HAP-1 (cell line): ENCODE results near the gene CYSRT1.

Experiments
- DNase-seq, 2 experiments: peaks; one replicate each; pipeline ENCODE4 v3.0.0-alpha.2; 2016 to 2020; ENCODE audit warnings: low spot score in 2 of 2
- H3K27me3 ChIP-seq: fragments of 250-450 bp; sonication (Bioruptor Pico); 2 replicates; pipeline ENCODE4 v1.5.1; 2020; ENCODE audit warnings: low read depth, mild to moderate bottlenecking, moderate library complexity
- H3K36me3 ChIP-seq: fragments of 250-450 bp; sonication (Bioruptor Pico); replicated peaks from 2 replicates; pipeline ENCODE4 v1.5.1; 2020; ENCODE audit warnings: mild to moderate bottlenecking
- H3K4me1 ChIP-seq: fragments of 250-450 bp; sonication (Bioruptor Pico); 2 replicates; pipeline ENCODE4 v1.5.1; 2020; ENCODE audit warnings: mild to moderate bottlenecking
- H3K4me3 ChIP-seq: fragments of 250-450 bp; sonication (Bioruptor Pico); 2 replicates; pipeline ENCODE4 v1.5.1; 2020; ENCODE audit warnings: mild to moderate bottlenecking, moderate library complexity
- H3K9me3 ChIP-seq: fragments of 250-450 bp; sonication (Bioruptor Pico); 2 replicates; pipeline ENCODE4 v1.5.1; 2020; ENCODE audit warnings: mild to moderate bottlenecking, moderate library complexity
- in situ Hi-C: fragments of 300-500 bp; cut with MboI; formaldehyde crosslinking; loops from 3 replicates; pipeline ENCODE4 v1.14.3; 2020; ENCODE audit warnings: low sequenced_read_pairs, inconsistent platforms, mixed read lengths

Gene CYSRT1

DNA sequence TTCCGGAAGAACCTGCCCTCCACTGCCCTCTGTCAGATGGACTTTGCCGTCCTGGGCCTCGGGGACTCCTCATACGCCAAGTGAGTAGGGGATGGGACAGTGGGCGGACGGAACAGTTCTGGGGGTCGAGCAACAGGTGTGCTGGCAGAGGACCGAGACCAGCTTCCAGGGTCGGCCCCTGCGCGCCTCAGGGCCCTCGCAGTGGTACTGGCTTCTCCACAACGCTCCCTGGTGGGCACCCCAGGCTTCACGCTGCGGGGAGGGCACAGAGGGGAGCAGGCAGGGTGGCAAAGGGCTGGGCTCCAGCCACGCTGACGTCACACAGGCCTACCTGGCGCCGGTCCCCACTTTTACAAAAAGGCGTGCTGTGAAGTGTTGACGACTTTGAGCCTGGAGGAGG lies 12.5 kb upstream of the CYSRT1 start:
- Histone ChIP-seq H3K4me3 (no peak overlapping the region), H3K27me3 (no peaks in the 10 kb centered on the region), H3K4me1 (no peaks in the 10 kb centered on the region), H3K36me3 (peaks cover 29% of the 10 kb centered on the region), H3K9me3 (no peaks in the 10 kb centered on the region)
- no peak for DNase-seq
- in situ Hi-C loops = no loop called here

DNA sequence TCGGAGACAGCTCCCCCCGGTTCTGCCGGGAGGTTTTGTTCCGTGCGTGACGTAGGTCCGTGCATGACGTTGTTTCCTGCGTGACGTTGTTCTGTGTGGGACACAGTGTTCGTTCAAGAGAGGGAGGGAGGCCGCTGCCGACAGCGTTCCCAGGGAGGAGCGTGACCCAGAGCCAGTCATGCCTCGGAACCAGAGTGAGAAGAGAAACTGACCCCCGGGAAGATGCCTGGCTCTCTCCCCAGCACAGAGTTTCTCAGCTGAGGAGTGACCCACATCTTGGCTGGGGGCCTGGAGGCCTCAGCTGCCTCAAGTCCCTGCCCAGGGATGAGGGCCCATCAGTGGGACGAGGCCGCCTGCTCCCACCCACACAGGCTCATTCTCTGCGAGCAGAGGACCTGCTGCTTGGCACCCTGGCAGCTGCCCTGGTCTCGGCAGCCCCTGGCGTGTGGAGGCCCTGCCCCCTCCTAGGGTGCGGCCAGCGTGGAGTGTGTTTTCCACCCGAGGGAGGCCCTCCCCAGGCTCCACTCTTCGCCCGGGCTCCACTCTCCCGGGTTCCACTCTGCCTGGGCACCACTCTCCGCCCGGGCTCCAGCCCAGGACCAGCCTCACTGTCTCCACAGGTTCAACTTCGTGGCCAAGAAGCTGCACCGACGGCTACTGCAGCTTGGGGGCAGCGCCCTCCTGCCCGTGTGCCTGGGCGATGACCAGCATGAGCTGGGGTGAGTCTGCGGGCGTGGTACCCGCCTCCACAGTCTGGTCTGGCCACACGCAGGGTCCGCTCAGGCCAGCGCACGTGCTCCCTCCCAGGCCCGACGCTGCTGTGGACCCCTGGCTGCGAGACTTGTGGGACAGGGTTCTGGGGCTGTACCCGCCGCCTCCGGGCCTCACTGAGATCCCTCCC lies 11.6 kb upstream of the CYSRT1 start:
- Histone ChIP-seq H3K27me3 (no peaks in the 10 kb centered on the region), H3K4me1 (no peaks in the 10 kb centered on the region), H3K36me3 (peaks cover 26% of the 10 kb centered on the region), H3K4me3 (no peak overlapping the region), H3K9me3 (no peaks in the 10 kb centered on the region)
- in situ Hi-C loops = no loop called here
- DNase-seq = no peak

DNA sequence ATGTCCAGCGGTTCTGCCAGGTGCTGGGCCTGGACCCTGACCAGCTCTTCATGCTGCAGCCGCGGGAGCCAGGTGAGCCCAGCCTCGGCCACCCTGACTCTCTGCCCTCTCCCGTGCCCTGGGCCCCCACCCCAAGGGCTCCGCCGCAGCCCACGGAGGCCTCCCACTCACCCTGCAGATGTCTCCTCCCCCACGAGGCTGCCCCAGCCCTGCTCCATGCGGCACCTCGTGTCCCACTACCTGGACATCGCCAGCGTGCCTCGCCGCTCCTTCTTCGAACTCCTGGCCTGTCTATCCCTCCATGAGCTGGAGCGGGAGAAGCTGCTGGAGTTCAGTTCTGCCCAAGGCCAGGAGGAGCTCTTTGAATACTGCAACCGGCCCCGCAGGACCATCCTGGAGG lies 10.4 kb upstream of the CYSRT1 start:
- no peaks in the 10 kb centered on the region for H3K27me3 ChIP-seq
- in situ Hi-C loops = no loop called here
- H3K9me3 ChIP-seq = no peaks in the 10 kb centered on the region
- no peak for DNase-seq
- H3K36me3 ChIP-seq = peaks cover 24% of the 10 kb centered on the region
- H3K4me1 ChIP-seq = no peaks in the 10 kb centered on the region
- H3K4me3 ChIP-seq = no peak overlapping the region

DNA sequence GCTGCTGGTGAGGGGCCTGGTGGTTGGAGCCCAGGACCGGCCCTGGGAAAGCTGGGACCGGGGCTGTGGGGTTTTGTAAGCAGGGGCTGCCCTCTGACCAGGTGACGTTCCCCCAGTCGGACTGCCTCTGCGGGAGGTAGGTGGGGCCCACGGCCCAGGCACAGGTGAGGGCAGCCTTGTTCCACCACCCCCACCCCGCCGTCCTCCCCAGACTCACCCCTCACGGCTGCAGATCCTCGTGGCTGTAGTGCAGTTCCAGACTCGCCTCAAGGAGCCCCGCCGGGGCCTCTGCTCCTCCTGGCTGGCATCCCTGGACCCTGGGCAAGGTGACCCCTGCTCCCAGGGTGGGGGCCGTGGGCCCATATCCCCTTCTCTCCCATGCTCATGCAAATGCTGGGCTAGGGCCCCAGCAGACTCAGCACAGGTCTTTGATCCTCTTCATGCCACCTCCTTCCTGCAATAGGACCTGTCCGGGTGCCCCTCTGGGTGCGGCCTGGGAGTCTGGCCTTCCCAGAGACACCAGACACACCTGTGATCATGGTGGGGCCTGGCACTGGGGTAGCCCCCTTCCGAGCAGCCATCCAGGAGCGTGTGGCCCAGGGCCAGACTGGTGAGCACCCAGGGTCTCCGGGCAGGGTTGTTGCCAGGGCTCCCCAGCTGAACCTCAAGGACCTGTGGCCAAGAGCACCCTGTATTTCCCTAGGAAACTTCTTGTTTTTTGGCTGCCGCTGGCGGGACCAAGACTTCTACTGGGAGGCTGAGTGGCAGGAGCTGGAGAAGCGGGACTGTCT lies 9.6 kb upstream of the CYSRT1 start:
- H3K4me1 ChIP-seq = no peaks in the 10 kb centered on the region
- no peak overlapping the region for H3K4me3 ChIP-seq
- in situ Hi-C loops = no loop called here
- H3K9me3 ChIP-seq = no peaks in the 10 kb centered on the region
- no peaks in the 10 kb centered on the region for H3K27me3 ChIP-seq
- DNase-seq = no peak
- peaks cover 21% of the 10 kb centered on the region for H3K36me3 ChIP-seq

DNA sequence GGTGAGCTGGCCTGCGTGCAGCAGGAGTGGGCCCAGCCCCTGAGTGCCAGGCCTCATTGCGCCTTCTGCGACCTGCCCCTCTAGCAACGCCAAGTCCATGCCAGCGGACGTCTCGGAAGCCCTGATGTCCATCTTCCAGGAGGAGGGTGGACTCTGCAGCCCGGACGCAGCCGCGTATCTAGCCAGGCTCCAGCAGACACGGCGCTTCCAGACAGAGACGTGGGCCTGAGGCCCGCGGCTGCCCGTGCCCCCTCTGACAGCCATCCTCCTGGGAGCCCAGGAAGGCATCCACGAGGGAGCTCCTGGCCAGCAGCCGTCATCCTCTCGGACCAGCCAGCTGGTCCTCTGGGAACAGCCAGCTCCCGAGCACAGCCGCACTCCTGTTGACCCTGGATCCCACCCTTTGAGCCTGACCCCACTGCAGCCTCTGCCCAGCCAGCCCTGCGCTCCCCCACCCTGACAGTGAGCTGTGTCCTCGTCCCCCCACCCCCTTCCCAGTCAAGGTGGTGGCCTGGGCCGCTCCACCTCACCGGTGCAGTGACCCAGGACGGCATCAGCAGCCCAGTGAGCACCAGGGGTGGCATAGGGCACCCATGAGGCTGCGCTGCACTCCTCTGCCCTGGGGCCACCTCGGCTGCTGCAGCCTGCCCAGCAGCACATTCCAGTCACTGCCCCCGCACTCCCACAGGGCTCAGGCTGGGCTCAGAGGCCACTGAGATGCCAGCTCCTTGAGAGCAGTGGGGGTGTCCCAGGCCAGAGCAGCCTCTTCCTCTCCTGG lies 8.6 kb upstream of the CYSRT1 start:
- Histone ChIP-seq H3K9me3 (no peaks in the 10 kb centered on the region), H3K4me3 (no peak overlapping the region), H3K36me3 (peaks cover 21% of the 10 kb centered on the region), H3K4me1 (no peaks in the 10 kb centered on the region), H3K27me3 (no peaks in the 10 kb centered on the region)
- in situ Hi-C loops = no loop called here
- no peak for DNase-seq

DNA sequence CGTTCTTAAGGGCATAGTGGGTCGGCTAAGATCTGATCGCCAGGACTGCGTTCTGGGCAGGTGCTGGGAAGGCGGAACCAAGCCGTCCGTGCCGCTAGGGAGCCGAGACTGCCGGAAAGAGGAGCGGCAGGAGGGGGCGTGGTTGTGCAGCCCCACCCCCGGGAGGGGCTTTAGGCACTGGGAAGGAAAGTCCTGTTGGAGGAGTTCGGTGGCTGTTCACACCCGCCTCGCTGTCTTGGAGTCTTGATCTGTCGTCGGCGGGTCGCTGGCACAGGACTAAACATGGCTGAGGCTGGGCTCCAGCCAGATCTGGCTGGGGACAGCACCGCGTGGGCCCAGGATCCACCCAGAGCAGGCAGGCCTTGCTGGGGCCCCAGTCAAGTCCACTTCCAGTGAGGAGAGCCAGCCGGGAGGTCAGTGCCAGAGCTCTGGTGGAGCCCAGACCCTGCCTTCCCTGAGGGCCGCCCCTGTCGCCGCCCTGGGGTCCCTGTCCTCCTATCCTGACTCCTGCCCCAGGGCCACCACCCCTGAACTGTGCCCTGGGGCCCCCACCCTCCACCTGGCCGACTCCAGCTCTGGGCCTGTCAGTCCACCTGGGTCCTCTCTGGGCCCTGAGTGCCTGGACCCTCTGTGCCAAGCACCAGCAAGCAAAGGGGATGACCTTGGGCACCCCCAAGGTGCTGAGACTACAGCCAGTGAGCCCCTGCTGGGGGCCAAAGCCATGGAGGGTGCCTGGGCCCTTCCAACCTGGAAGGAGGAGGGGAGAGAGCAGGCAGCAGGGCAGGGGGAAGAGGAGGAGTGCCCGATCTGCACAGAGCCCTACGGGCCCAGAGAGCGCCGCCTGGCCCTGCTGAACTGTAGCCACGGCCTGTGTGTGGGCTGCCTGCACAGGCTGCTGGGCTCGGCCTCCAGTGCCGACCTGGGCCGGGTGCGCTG lies 7.4 kb upstream of the CYSRT1 start:
- in situ Hi-C loops = no loop called here
- Histone ChIP-seq H3K4me1 (peaks cover under 1% of the 10 kb centered on the region), H3K9me3 (no peaks in the 10 kb centered on the region), H3K4me3 (no peak overlapping the region), H3K36me3 (peaks cover 21% of the 10 kb centered on the region), H3K27me3 (no peaks in the 10 kb centered on the region)
- DNase-seq = peak; percentile 35 to 81

DNA sequence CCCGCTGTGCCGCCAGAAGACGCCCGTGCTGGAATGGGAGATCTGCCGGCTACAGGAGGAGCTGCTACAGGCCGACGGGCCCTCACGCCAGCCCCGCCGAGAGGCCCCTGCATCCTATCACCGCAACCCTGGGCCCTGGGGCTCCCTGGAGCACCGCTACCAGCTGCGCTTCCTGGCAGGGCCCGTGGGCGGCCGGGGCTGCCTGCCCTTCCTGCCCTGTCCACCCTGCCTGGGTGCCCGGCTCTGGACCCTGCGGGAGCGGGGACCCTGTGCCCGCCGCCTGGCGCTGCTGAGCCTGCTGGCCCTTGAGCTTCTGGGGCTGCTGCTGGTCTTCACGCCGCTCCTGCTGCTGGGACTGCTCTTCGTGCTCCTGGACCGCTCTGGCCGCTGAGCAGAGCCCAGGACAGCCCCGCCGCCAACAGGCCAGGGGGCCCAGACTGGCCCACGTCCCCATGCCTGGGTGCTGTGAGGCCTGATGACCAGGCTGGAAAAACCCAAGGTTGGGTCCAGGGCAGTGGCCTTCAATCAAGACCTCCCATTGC lies 6.7 kb upstream of the CYSRT1 start:
- no peaks in the 10 kb centered on the region for H3K9me3 ChIP-seq
- H3K4me3 ChIP-seq = no peak overlapping the region
- H3K36me3 ChIP-seq = peaks cover 21% of the 10 kb centered on the region
- H3K27me3 ChIP-seq = no peaks in the 10 kb centered on the region
- no peak for DNase-seq
- in situ Hi-C loops = no loop called here
- peaks cover 6% of the 10 kb centered on the region for H3K4me1 ChIP-seq

DNA sequence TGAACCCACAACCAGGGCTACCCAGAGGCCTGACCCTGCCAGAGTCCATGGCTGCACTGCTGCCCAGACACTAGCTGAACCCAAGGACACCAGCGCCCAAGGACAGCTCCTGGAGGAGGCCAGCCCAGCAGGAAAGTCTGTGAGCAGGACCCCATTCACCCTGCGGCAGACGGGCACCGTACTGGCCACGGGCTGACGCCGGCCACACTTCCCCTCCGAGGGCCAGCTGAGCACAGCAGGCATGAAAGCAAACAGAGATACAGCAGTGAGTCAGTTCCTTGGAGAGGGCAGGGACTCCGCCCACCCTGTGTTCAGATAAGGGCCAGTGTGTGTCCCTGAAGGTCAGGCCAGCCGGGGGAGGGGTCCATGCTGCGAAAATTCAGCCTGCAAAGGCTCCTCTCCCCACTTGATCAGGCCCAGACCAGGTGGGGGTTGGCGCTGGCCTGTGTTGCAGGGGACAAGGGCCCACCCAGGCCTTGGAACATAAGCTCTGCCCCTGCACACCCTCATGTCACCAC lies 6.2 kb upstream of the CYSRT1 start:
- Histone ChIP-seq H3K27me3 (no peaks in the 10 kb centered on the region), H3K4me3 (no peak overlapping the region), H3K4me1 (peaks cover 7% of the 10 kb centered on the region), H3K9me3 (no peaks in the 10 kb centered on the region), H3K36me3 (peaks cover 18% of the 10 kb centered on the region)
- in situ Hi-C loops = no loop called here
- no peak for DNase-seq

DNA sequence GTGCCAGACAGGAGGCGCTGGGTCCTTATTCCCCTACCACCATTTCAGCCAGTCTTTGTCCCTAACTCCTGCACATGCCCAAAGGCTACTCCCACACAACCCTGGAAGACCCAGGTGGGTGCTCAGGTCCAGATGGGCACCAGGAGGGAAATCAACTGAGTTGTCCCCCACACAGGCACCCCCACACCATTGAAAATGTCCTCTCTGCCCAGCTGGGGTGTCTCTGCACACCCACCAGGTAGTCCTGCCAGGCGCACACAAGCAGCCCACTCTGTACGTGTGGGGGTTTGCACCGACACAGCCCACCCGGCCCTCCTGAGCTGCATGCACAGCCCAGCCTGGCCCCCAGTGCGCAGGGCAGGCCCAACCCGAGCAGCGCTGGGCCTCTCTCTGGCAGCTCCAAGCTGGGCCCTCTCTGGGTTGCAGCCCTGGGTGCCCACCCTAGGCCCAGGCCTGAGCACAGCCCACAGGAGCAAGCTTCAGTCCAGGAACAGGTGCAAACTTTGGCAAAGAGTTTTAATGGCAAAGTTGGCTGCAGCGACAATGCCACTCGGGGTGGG lies 5.1 kb upstream of the CYSRT1 start:
- no peak for DNase-seq
- in situ Hi-C loops = no loop called here
- Histone ChIP-seq H3K36me3 (peaks cover 11% of the 10 kb centered on the region), H3K4me1 (peaks cover 11% of the 10 kb centered on the region), H3K4me3 (no peak overlapping the region), H3K9me3 (no peaks in the 10 kb centered on the region), H3K27me3 (no peaks in the 10 kb centered on the region)

DNA sequence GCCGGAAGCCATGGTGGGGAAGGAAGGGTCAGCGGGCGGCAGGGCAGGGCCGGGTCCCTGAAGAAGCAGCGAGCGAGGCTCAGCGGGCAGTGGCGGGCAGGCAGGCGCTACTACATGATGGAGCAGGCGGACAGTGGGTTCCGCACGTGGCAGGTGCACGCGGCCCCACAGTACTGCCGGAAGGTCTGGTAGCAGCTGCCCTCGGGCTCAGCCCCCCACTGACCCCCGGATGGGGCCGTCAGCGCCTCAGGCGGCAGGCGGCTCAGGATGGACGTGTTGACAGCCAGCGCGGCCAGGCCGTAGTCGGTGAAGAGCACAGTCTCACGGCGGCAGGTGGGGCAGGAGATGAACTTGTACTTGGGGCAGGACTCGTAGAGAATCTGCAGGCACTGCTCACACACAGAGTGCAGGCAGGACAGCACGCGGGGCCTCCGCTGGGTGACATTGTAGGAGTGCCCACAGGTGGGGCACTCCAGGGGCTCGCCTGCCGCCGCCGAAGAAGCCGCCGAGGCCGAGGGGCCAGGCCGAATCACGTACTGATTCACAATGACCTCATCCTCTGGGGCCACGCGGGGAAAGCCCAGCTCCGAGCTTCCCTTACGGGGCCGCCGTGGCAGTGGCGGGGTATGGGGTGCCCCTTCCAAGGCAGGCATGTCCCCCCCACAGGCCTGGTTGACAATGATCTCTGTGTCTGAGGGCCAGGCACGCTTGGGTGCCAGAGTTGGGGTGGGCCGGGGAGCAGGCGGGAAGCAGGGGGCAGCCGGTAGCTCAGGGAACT lies 4.5 kb upstream of the CYSRT1 start:
- DNase-seq = no peak
- peaks cover 11% of the 10 kb centered on the region for H3K4me1 ChIP-seq
- no peaks in the 10 kb centered on the region for H3K9me3 ChIP-seq
- peaks cover 6% of the 10 kb centered on the region for H3K36me3 ChIP-seq
- H3K27me3 ChIP-seq = no peaks in the 10 kb centered on the region
- H3K4me3 ChIP-seq = no peak overlapping the region
- in situ Hi-C loops = no loop called here

DNA sequence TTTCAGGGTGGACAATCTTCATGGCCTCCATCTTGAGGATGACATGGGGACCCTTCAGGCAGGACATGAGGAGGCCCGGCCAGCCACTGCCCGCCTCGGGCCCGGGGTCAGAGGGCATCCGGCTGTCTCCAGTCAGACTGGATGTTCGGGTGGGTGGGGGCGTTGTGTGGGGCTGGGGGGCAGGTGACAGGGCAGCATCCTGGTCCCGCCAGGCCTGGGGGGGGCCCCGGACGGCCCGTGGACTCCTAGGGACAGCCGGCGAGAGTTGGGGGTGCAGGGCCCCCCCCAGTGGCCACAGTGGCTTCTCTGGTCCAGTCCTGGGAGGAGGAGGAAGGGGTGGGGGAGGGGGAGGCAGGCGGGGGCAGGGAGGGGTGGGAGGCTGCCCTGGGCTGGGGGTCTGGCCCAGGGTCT lies 3.9 kb upstream of the CYSRT1 start:
- Histone ChIP-seq H3K27me3 (no peaks in the 10 kb centered on the region), H3K9me3 (no peaks in the 10 kb centered on the region), H3K36me3 (no peaks in the 10 kb centered on the region; the same call in none of the 2 replicates), H3K4me3 (peak overlapping the region; percentile 41; the same call in 1 of the 2 replicates), H3K4me1 (peaks cover 11% of the 10 kb centered on the region)
- in situ Hi-C loops = no loop called here
- DNase-seq = no peak
